ENCODE data around the gene AMPH.
A peak's percentile ranks its signal among the peaks of the same experiment; 100 is the strongest.

GRCh38 chr7:38374507-38374906 lies 256.7 kb downstream of the AMPH start:
- TF ChIP-seq CTCF (optimal IDR thresholded peaks at IDR 0.05 in 1 of 3, IDR thresholded peaks at IDR 0.05 in 1 of 3, conservative IDR thresholded peaks at IDR 0.05 in 1 of 3; ENCODE audit: extremely low read depth in 1 of 3, insufficient read depth in 2 of 3, low read length in 3 of 3) (peak; percentile 6 to 51 (median 30)), EZH2 (IDR thresholded peaks at IDR 0.05; ENCODE audit: low read length) (no peak)
